Loucy (cell line): ENCODE data around the gene AAGAB.

Experiments used
- H2AFZ ChIP-seq: fragments of 200-600 bp; sonication (generic); 2 replicates; pipeline ENCODE4 v1.6.0; 2016; ENCODE audit warnings: antibody characterized with exemption, mild to moderate bottlenecking, low read length, moderate library complexity
- H3F3A ChIP-seq: fragments of 200-600 bp; 2 replicates; pipeline ENCODE4 v1.6.0; 2016; ENCODE audit warnings: antibody characterized with exemption, low read depth, mild to moderate bottlenecking
- H3K27me3 ChIP-seq: fragments of 200-600 bp; sonication (generic); 2 replicates; pipeline ENCODE4 v1.6.1; 2014; ENCODE audit warnings: low read length, mild to moderate bottlenecking; ENCODE audit not compliant: insufficient read depth, poor library complexity, severe bottlenecking
- H3K36me3 ChIP-seq: fragments of 200-600 bp; sonication (generic); 2 replicates; pipeline ENCODE4 v1.6.1; 2016; ENCODE audit warnings: low read length; ENCODE audit not compliant: insufficient read depth
- H3K4me1 ChIP-seq: fragments of 200-600 bp; sonication (generic); 2 replicates; pipeline ENCODE4 v1.5.1; 2014; ENCODE audit warnings: low read length, mild to moderate bottlenecking; ENCODE audit not compliant: insufficient read depth, poor library complexity, severe bottlenecking
- H3K4me2 ChIP-seq: fragments of 200-600 bp; sonication (generic); 2 replicates; pipeline ENCODE4 v1.6.0; 2014; ENCODE audit warnings: antibody characterized with exemption, low read length, low read depth, mild to moderate bottlenecking; ENCODE audit not compliant: poor library complexity, severe bottlenecking
- H3K4me3 ChIP-seq: fragments of 200-600 bp; sonication (generic); 2 replicates; pipeline ENCODE4 v1.5.1; 2014; ENCODE audit warnings: low read length, mild to moderate bottlenecking, mixed read lengths; ENCODE audit not compliant: poor library complexity, severe bottlenecking
- H3K79me2 ChIP-seq: fragments of 200-600 bp; sonication (generic); 2 replicates; pipeline ENCODE4 v1.6.1; 2014; ENCODE audit warnings: low read length; ENCODE audit not compliant: insufficient read depth
- H3K9ac ChIP-seq: fragments of 200-600 bp; sonication (generic); 2 replicates; pipeline ENCODE4 v1.6.0; 2014; ENCODE audit warnings: mild to moderate bottlenecking, low read depth, low read length, moderate library complexity; ENCODE audit not compliant: poor library complexity, severe bottlenecking
- H3K9me2 ChIP-seq: fragments of 200-600 bp; sonication (generic); replicated peaks from 2 replicates; pipeline ENCODE4 v1.6.1; 2016; ENCODE audit warnings: low read depth, low read length, mixed read lengths
- H3K9me3 ChIP-seq: fragments of 200-600 bp; sonication (generic); 2 replicates; pipeline ENCODE4 v1.6.1; 2014; ENCODE audit warnings: mild to moderate bottlenecking, antibody characterized with exemption, low read length, low read depth; ENCODE audit not compliant: insufficient read depth
- H4K20me1 ChIP-seq: fragments of 200-600 bp; sonication (generic); 2 replicates; pipeline ENCODE4 v1.6.0; 2014; ENCODE audit warnings: antibody characterized with exemption, low read length, mild to moderate bottlenecking; ENCODE audit not compliant: insufficient read depth, poor library complexity, severe bottlenecking
- CTCF ChIP-seq: fragments of 200-600 bp; sonication (generic); conservative IDR thresholded peaks from 2 replicates; pipeline ENCODE4 v1.5.1; 2014; ENCODE audit warnings: mild to moderate bottlenecking, antibody characterized with exemption, low read length
- EZH2phosphoT487 ChIP-seq: fragments of 200-600 bp; IDR thresholded peaks from 2 replicates; pipeline ENCODE4 v1.6.1; 2018; ENCODE audit warnings: antibody characterized with exemption, mild to moderate bottlenecking, moderate library complexity, borderline replicate concordance

AAGAB gene

DNA sequence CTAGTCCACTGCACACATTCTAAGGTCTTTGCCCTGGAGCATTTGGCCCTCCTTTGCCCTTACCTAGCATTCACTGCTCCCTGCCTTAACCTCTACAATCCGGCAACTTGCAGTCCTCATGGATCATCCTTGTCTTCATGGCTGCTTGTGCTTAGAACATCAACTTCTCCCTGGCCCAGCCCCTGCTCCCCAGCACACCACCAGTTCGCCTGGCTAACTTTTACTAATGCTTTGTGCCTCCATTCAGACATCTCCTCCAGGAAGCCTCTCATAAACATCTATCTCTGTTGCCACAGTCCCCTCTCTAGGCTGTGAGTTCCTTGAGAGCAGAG, 57.1 kb downstream of the AAGAB start:
- H3K27me3 ChIP-seq = no peaks in the 10 kb centered on the region
- H3K36me3 ChIP-seq = peaks cover 43% of the 10 kb centered on the region; the same call in 1 of the 2 replicates
- H3K4me3 ChIP-seq = no peak overlapping the region
- no peak overlapping the region for H2AFZ ChIP-seq
- no peaks in the 10 kb centered on the region for H3K9me2 ChIP-seq
- H4K20me1 ChIP-seq = no peaks in the 10 kb centered on the region
- TF ChIP-seq CTCF (no peak), EZH2phosphoT487 (no peak)
- no peaks in the 10 kb centered on the region for H3K9me3 ChIP-seq
- peaks cover 13% of the 10 kb centered on the region for H3K4me1 ChIP-seq
- no peak overlapping the region for H3K4me2 ChIP-seq
- H3K9ac ChIP-seq = no peak overlapping the region
- no peaks in the 10 kb centered on the region for H3K79me2 ChIP-seq
- no peaks in the 10 kb centered on the region for H3F3A ChIP-seq

- H3K36me3 ChIP-seq = peaks cover 43% of the 10 kb centered on the region; the same call in 1 of the 2 replicates
- no peak overlapping the region for H3K4me3 ChIP-seq
- no peaks in the 10 kb centered on the region for H3F3A ChIP-seq
- H3K27me3 ChIP-seq = no peaks in the 10 kb centered on the region
- H3K4me2 ChIP-seq = no peak overlapping the region
- no peaks in the 10 kb centered on the region for H4K20me1 ChIP-seq
- H3K9me3 ChIP-seq = no peaks in the 10 kb centered on the region
- H3K4me1 ChIP-seq = peaks cover 17% of the 10 kb centered on the region
- TF ChIP-seq EZH2phosphoT487 (no peak), CTCF (no peak)
- H2AFZ ChIP-seq = no peak overlapping the region
- H3K79me2 ChIP-seq = no peaks in the 10 kb centered on the region
- no peaks in the 10 kb centered on the region for H3K9me2 ChIP-seq
- no peak overlapping the region for H3K9ac ChIP-seq
Measured at GRCh38 chr15:67196672-67197363, 57.6 kb downstream of the AAGAB start.

DNA sequence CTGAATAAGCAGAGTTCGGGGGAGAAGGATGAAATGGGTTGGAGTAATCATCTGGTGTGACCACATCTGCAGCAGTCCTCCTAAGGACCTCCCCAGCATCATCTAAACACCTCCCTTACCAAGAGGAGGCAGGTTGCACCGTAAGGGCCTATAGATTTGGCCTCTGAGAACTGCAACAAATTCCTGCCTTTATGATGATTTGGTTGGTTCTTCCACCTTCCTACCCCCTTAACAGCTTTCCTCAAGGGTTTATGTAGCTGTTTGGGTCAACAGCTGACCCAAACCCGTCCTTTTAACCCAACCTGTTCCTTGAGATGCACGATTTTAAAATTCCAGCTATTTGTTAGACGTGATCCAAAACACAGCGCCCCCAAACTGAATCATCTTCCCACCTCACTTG, 58.2 kb downstream of the AAGAB start:
- Histone ChIP-seq H3F3A (no peaks in the 10 kb centered on the region), H3K9me3 (no peaks in the 10 kb centered on the region), H3K4me1 (peaks cover 17% of the 10 kb centered on the region), H3K9ac (no peak overlapping the region), H3K9me2 (no peaks in the 10 kb centered on the region), H2AFZ (no peak overlapping the region), H3K4me2 (no peak overlapping the region), H3K27me3 (no peaks in the 10 kb centered on the region), H3K36me3 (peaks cover 43% of the 10 kb centered on the region; the same call in 1 of the 2 replicates), H3K4me3 (no peak overlapping the region), H4K20me1 (no peaks in the 10 kb centered on the region), H3K79me2 (no peaks in the 10 kb centered on the region)
- TF ChIP-seq EZH2phosphoT487 (no peak), CTCF (no peak)
